Urinary bladder (tissue), 4 donors: ENCODE data around the gene SUSD3. TPM values are rescaled to one million over a fixed set of nuclear protein-coding genes. Genes with fewer than 3 reads are reported as not detected.

ENCODE experiments used
- DNase-seq: peaks from one replicate; pipeline ENCODE4 v3.0.0-alpha.2; 2015; ENCODE audit errors: extremely low spot score
- H3K27ac ChIP-seq: one replicate; pipeline ENCODE4 v1.5.1; 2013; ENCODE audit warnings: low read depth, mild to moderate bottlenecking, moderate library complexity
- H3K36me3 ChIP-seq: one replicate; pipeline ENCODE4 v1.6.1; 2013; ENCODE audit warnings: mild to moderate bottlenecking, moderate library complexity; ENCODE audit not compliant: insufficient read depth
- H3K4me1 ChIP-seq: one replicate; pipeline ENCODE4 v1.6.1; 2013; ENCODE audit warnings: mild to moderate bottlenecking, moderate library complexity; ENCODE audit not compliant: insufficient read depth
- H3K4me3 ChIP-seq: one replicate; pipeline ENCODE4 v1.5.1; 2013; ENCODE audit warnings: low read depth, low read length
- WGBS: extraction: QIAGEN DNeasy Blood & Tissue Kit; methylation state at CpG from one replicate; pipeline ENCODE4 v1.1.7; 2013; 5-methylcytosine and 5-hydroxymethylcytosine counted together
- polyA plus RNA-seq: library from polyadenylated mRNA; stranded (reverse); fragments of 200-250 nt; gene quantifications from one replicate; pipeline ENCODE4 v1.2.3, GENCODE V29; 2013
- total RNA-seq: library from RNA; depleted of rRNA; stranded (reverse); fragments of >200 nt; gene quantifications from one replicate; pipeline ENCODE4 v1.2.3, GENCODE V29; 2014
- donor health status: healthy with polysubstance abuse.
- donor health status: healthy.

The SUSD3 gene
- total and polyA plus RNA-seq, 2 donors: 1.5 to 1.9 TPM

DNA sequence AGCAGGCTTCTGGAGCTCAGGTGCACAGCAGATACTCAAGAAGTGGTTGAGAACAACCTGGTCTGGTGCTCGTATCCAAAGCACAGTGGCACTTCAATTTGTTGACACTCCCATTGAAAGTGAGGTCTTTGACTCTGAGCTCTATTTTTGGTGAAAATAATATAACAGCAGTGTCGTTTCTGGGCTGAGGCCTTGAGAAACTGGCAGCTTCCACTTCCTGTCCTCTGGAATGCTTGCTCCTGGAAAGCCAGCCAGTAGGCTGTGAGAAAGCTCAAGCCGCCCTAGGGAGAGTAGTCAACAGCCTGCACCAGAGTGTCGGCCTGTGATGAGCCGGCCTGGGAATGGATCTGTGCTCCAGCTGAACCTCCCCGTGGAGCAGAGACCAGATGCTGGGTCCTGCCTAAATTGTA is 6.8 kb upstream of the SUSD3 start:
- WGBS: 37% methylated on average over 6 of the region's 6 CpGs

GRCh38 chr9:93052791-93053540 is 5.5 kb upstream of the SUSD3 start:
- H3K36me3 ChIP-seq: no peaks in the 10 kb centered on the region
- no peak overlapping the region for H3K4me3 ChIP-seq
- no peaks in the 10 kb centered on the region for H3K4me1 ChIP-seq
- 84% methylated on average over 15 of the region's 15 CpGs for WGBS
- H3K27ac ChIP-seq: no peak overlapping the region
- no peak for DNase-seq

More for the DNA sequence above, 6.8 kb upstream of the SUSD3 start:
- no peaks in the 10 kb centered on the region for H3K4me1 ChIP-seq
- no peak for DNase-seq
- no peak overlapping the region for H3K4me3 ChIP-seq
- H3K36me3 ChIP-seq: no peaks in the 10 kb centered on the region
- H3K27ac ChIP-seq: no peak overlapping the region

- Histone ChIP-seq H3K4me1 (no peaks in the 10 kb centered on the region), H3K36me3 (no peaks in the 10 kb centered on the region), H3K4me3 (no peak overlapping the region), H3K27ac (no peak overlapping the region)
- no peak for DNase-seq
- 95% methylated on average over 5 of the region's 5 CpGs for WGBS
Measured at GRCh38 chr9:93053781-93054331, 4.6 kb upstream of the SUSD3 start.

GRCh38 chr9:93054758-93055704 is 3.5 kb upstream of the SUSD3 start:
- DNase-seq: no peak
- H3K27ac ChIP-seq: no peak overlapping the region
- WGBS: 84% methylated on average over 11 of the region's 11 CpGs
- no peaks in the 10 kb centered on the region for H3K4me1 ChIP-seq
- no peak overlapping the region for H3K4me3 ChIP-seq
- no peaks in the 10 kb centered on the region for H3K36me3 ChIP-seq

DNA sequence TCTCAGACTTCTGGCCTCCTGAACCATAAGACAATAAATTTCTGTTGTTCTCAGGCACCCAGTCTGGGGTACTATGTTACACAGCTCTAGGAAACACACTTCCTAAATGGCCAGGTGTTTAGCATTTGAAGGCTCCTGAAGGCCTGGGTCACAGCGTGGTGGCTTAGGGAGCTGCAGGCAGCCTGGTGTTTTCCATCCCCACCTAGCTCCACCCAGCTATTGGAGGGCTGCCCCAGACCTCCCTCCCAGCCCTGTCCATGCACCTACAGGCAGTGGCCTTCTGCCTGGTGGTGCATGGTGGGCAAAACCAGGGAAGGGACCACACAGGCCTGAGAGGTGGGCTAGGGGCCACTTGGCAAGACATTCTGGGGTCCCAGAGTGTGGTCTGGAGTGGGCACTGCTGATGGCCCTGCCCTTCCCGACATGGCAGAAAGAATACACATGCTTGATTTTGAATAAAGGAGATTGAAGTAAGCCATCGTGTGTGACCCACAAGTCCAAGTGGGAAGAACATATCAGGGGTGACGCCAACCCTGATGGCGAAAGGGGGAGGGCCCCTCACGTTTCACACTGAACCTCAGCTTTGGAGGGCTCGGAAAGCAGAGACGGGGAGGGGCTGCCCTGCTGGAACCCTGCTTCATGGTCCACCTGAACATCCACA is 1.3 kb upstream of the SUSD3 start:
- no peak for DNase-seq
- no peak overlapping the region for H3K4me3 ChIP-seq
- 84% methylated on average over 8 of the region's 8 CpGs for WGBS
- H3K36me3 ChIP-seq: no peaks in the 10 kb centered on the region
- no peak overlapping the region for H3K27ac ChIP-seq
- no peaks in the 10 kb centered on the region for H3K4me1 ChIP-seq

DNA sequence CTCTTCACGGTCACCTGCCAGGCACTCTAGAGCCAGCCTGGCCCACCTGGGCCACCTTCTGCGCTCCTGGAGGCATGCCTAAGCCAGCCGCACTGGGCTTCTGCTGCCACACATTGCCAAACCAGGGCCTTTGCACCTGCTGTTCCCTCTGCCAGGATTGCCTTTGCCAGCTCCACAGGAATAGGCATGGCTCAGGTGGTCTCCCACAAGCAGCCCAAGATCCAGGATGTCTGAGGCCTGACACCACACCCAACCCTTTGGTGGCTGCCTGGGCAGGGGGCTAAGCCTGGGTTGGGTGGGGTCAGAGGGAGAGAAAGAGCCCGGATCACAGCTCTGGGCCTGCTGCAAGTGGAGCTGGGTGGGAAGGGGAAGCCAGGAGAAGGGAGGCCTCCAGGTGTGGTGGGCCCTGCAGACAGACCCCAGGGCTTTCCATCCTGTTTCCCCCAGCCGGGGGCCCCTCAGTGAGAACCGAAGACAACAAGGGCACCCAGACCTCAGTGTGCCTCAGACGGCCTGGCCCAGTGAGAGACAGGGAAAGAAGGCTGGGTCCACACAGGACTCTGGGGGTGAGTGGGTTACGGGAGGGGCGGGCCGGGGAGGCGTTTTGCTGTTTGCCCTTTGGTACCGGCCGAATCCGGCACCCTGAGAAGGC is 672 bp upstream of the SUSD3 start:
- no peak overlapping the region for H3K4me3 ChIP-seq
- no peak for DNase-seq
- WGBS: 67% methylated on average over 14 of the region's 14 CpGs
- no peaks in the 10 kb centered on the region for H3K4me1 ChIP-seq
- no peak overlapping the region for H3K27ac ChIP-seq
- H3K36me3 ChIP-seq: no peaks in the 10 kb centered on the region

DNA sequence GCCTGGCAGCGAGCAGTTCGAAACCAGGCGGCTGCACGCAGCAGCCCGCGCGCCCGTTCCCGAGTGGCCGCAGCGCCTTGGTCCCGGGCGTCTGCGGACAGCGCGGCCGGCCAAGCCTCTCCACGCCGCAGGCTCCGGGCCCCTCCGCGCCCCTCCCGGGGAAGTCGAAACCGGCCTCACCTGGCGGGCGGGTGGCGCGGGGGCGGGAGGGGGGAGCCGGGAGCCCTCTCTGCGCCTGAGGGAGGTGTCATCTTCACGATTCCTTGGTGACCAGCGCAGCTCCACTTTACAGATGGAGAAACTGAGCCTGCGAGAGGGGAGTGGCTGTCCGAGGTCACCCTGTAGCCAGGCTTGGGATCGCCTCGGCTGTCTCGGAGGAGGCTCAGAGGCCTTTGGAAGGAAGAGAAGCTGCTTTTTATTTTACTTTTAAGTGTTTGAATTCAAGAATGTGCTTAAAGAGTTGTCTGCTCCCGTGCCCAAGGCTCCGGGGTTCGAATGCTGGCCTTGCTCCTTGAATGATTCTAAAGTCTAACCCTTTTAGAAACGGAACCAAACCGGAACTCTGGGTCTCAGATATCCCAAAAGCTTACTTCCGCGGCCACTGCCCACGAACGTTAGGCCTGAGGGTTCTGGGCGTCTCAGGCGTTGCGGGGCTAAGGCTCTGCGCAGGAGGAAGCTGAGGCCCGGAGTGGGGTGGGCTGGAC is 662 bp downstream of the SUSD3 start:
- Histone ChIP-seq H3K4me3 (peak overlapping the region; percentile 59), H3K4me1 (no peaks in the 10 kb centered on the region), H3K27ac (no peak overlapping the region)

DNA sequence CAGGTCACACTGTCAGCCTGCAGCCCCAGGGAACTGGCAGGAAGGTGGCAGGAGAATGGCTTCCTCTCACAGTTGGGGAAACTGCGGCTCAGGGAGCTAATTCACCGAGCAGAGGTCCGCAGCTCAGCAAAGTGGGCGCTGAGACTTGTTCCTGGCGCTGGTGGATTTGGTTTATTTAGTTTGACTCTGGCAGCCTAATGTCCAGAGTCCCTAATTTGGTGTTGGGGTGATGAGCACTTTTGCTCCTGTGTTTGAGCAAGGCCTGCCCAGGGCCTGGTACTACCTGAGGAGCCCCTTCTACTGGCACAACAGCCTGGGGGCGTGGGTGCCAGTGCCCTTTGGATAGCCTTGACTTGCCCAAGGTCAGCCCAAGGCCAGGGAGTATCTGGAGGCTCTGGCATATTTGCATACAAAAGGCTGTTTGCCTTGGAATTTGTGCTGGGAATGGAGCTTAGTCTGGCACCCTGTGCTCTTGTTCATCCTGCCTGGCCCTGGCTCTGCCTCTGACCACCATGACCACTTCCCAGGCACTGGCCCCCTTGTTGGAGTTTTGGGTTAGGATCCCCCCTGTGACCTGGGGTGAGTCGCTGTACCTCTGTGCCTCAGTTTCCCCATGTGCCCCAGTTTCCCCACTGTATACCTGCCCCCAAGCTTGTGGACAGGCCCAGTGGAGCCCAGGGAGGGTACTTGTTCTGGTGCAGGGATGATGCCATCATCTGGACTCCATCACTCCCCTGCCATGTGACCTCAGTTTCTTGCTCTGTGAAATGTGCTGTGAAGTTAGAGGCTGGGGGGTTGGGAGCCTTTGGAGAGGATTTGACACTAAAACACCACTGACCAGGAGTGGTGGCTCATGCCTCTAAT is 1.4 kb downstream of the SUSD3 start:
- no peak overlapping the region for H3K4me3 ChIP-seq
- no peak overlapping the region for H3K27ac ChIP-seq
- no peak for DNase-seq
- H3K36me3 ChIP-seq: no peaks in the 10 kb centered on the region
- WGBS: 86% methylated on average over 7 of the region's 7 CpGs
- H3K4me1 ChIP-seq: no peaks in the 10 kb centered on the region

More for the DNA sequence above, 662 bp downstream of the SUSD3 start:
- no peak for DNase-seq
- no peaks in the 10 kb centered on the region for H3K36me3 ChIP-seq
- WGBS: 33% methylated on average over 53 of the region's 53 CpGs

DNA sequence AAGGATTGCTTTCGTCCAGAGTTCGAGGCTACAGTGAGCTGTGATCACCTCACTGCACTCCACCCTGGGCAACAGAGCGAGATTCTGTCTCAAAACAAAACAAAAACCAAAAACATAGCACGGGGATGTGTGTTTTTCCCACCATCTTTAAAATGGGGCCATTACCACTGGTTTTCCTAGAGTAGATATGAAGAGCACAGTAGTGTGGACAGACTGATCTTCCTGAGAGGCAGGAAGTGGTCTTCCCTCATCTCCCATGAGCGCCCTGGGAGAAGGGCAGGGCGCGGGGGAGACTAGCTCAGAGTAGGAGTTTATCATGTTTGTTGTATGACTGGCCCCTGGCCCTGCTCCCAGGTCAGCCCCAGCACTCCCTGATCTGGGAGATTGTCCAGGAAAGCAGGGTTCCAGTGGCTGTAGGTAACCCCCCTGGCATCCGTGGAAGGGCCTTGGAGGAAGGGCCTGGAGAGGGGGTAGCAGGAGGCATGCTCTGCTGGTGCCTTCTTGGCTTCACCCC is 2.3 kb downstream of the SUSD3 start:
- DNase-seq: no peak
- no peaks in the 10 kb centered on the region for H3K4me1 ChIP-seq
- no peak overlapping the region for H3K27ac ChIP-seq
- no peaks in the 10 kb centered on the region for H3K36me3 ChIP-seq
- 79% methylated on average over 8 of the region's 8 CpGs for WGBS
- H3K4me3 ChIP-seq: no peak overlapping the region

- Histone ChIP-seq H3K27ac (no peak overlapping the region), H3K36me3 (no peaks in the 10 kb centered on the region), H3K4me3 (no peak overlapping the region), H3K4me1 (no peaks in the 10 kb centered on the region)
- DNase-seq: no peak
- 89% methylated on average over 4 of the region's 4 CpGs for WGBS
Measured at GRCh38 chr9:93061260-93061751, 2.8 kb downstream of the SUSD3 start.

GRCh38 chr9:93061791-93062763 is 3.6 kb downstream of the SUSD3 start:
- Histone ChIP-seq H3K4me1 (no peaks in the 10 kb centered on the region), H3K27ac (no peak overlapping the region), H3K4me3 (no peak overlapping the region), H3K36me3 (no peaks in the 10 kb centered on the region)
- 81% methylated on average over 19 of the region's 19 CpGs for WGBS
- no peak for DNase-seq
